NCI-H526 (cell line): ENCODE data around the gene KANK3.
"Not testable (repeated sequence)": the region's sequence is repeated elsewhere in the genome, so short reads cannot be mapped to it uniquely, and the experiment has no call there.

Experiments used
- DNase-seq, 2 experiments: peaks; one replicate each; lab custom pipeline; 2025; lab: John Stamatoyannopoulos, UW

The KANK3 gene

DNA sequence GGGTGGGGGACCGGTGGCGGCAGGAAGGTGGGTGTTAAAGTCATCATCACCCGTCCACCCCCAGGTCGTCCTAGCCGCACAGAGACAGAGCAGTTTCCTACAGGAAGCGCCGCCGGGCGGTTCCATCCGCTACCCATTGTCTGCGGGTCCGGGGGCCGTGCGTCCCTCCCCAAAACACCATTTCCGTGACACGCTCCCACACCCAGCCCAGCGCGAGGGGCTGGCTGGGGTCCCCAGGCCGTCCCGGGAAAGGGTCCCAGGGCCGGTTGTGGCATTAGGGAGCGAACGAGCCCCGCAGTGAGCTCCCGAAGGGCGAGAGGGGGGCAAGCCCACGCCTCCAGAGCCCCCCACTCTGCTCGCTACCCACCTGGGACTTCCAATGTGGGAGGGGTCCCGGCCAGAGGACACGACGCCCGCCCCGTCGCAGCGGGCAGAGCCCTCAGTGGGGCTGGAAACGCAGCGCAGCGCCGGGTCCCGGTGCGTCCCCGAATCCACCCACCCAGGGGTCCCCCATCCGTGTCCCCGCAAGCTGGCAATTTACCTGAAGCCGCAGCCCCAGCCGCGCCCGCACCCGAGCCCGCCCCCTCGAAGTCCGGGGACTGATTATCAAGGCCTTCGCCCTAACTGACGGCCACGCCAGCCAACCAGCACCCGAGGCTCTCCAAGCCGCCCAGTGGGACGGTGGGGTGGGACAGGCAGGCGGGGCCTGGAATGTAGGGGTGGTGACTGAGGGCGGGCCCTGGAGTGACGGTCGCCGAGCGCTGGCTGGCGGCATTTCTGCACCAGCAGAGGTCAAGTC, at the start of gene KANK3:
KANK3 (minus strand) TSS at position 579 of the 799 bp plus-strand sequence. CDS start 5,434 bp downstream, outside the sequence.
- peak; percentile 69 to 91 for DNase-seq

GRCh38 chr19:8392017-8392591, 49.0 kb upstream of the KANK3 start:
- DNase-seq = no peak

DNA sequence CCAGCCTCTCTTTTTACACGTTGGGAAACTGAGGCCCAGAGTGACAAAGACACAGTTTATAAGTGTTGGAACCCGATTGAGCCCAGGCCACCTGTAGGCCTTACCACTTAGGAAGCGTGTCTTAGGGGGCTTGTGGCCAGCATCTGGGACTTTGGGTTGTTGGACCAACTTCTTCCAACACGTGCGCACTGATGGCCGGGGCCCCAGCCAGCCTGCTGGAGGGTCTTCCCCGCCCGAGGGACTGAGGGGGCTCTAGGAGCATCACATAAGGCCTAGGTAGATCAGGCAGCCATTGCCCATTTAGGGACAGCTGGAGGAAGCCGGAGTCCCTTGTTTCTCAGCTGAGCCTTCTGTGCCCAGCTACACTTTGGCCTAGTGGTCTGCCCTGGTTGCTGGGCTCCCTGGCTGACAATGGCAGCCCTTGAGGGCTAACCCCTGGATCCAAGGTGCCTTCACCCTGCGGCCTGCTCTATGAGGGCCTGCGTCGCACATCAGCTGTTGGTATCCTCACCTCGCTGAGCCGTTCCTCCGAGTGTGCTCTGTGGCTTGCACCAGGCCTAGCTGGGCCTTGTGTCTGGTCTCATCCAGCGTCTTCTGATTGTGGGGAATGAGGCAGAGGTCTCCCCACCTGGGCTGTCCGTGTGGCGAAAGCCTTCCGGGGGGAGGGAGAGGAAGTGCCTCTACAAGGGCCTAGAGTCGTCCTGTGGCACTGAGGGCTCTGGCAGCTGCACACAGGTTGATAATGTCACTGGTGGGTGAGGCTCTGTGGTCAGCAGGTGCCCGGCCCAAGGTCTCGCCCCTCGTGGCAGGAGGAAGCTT, 48.3 kb upstream of the KANK3 start:
- DNase-seq = no peak

GRCh38 chr19:8390617-8390981, 47.5 kb upstream of the KANK3 start:
- peak; percentile 69 to 95 for DNase-seq

GRCh38 chr19:8389891-8390616, 47.0 kb upstream of the KANK3 start, which contains the start of gene RAB11B:
TSS of gene RAB11B (plus strand) at chr19:8390360. CDS start at chr19:8390417, 57 bp downstream.
- peak; percentile 100 for DNase-seq

GRCh38 chr19:8388612-8388958, 45.5 kb upstream of the KANK3 start:
- DNase-seq = no peak

DNA sequence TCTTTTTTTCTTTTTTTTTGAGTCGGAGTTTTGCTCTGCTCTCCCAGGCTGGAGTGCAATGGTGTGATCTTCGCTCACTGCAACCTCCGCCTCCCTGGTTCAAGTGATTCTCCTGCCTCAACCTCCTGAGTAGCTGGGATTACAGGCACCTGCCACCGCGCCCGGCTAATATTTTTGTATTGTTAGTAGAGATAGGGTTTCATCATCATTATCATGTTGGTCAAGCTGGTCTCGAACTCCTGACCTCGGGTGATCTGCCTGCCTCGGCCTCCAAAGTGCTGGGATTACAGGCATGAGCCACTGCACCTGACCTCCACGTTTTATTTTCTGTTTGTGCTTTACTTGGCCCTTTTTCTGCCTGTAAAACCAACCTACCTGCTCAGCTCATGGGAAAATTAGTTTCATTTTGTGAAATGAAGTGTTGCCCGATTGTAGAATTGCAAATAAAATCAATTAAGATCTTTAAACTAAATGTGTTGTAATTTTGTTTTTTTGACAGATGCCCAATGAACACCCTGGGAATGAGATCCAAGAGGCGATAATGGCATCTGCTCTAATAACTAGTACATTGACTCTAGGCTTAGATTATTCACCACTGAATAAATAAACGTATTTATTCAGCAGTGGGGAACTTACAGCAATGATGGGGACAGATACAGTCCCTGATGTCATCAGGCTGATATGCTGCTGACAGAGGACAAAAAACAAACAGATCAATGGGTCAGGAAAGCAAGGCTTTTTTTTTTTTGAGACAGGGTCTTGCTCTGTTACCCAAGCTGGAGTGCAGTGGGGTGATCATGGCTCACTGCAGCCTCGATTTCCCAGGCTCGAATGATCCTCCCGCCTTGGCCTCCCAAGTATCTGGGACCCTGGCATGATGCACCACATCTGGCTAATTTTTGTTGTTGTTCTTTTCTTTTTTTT, 44.9 kb upstream of the KANK3 start:
- DNase-seq = no peak

- DNase-seq = no peak
Observed at GRCh38 chr19:8386990-8387389, 43.9 kb upstream of the KANK3 start.

GRCh38 chr19:8386419-8386818, 43.4 kb upstream of the KANK3 start:
- DNase-seq = not testable (repeated sequence)

- DNase-seq = peak in 1 of 2 experiments; percentile 18
Observed at GRCh38 chr19:8385566-8385965, 42.5 kb upstream of the KANK3 start.

GRCh38 chr19:8385103-8385502, 42.0 kb upstream of the KANK3 start:
- not testable (repeated sequence) for DNase-seq

GRCh38 chr19:8384569-8384968, 41.5 kb upstream of the KANK3 start:
- not testable (repeated sequence) for DNase-seq

- not testable (repeated sequence) for DNase-seq
Observed at GRCh38 chr19:8379156-8379891, 36.3 kb upstream of the KANK3 start.

- DNase-seq = no peak
Observed at GRCh38 chr19:8377598-8377997, 34.5 kb upstream of the KANK3 start.

DNA sequence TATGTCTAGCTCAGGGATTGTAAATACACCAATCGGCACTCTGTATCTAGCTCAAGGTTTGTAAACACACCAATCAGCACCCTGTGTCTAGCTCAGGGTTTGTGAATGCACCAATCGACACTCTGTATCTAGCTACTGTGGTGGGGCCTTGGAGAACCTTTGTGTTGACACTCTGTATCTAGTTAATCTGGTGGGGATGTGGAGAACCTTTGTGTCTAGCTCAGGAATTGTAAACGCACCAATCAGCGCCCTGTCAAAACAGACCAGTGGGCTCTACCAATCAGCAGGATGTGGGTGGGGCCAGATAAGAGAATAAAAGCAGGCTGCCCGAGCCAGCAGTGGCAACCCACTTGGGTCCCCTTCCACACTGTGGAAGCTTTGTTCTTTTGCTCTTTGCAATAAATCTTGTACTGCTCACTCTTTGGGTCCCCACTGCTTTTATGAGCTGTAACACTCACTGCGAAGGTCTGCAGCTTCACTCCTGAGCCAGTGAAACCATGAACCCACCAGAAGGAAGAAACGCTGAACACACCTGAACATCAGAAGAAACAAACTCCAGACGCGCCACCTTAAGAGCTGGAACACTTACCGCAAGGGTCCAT, 33.4 kb upstream of the KANK3 start:
- not testable (repeated sequence) for DNase-seq

- DNase-seq = not testable (repeated sequence)
Observed at GRCh38 chr19:8375766-8376165, 32.7 kb upstream of the KANK3 start.

DNA sequence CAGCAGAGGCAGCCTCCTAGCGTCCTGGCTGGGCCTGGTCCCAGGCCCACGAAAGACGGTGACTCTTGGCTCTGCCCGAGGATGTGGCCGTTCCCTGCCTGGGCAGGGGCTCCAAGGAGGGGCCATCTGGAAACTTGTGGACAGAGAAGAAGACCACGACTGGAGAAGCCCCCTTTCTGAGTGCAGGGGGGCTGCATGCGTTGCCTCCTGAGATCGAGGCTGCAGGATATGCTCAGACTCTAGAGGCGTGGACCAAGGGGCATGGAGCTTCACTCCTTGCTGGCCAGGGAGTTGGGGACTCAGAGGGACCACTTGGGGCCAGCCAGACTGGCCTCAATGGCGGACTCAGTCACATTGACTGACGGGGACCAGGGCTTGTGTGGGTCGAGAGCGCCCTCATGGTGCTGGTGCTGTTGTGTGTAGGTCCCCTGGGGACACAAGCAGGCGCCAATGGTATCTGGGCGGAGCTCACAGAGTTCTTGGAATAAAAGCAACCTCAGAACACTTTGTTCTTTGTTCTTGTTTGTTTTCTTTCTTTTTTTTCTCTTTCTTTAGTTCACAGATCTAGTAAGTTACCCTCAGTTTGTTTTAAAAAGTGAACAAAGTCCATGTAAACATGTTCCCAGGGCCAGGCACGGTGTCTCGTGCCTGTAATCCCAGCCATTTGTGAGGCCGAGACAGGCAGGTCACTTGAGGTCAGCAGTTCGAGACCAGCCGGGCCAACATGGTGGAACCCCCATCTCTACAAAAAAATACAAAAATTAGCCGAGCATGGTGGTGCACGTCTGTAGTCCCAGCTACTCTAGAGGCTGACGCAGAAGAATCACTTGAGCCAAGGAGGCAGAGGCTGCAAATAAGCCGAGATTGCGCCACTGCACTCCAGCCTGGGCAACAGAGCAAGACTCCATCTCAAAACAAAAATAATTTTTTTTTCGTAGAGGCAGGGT, 31.1 kb upstream of the KANK3 start:
- DNase-seq = no peak

- no peak for DNase-seq
Observed at GRCh38 chr19:8371011-8371804, 28.1 kb upstream of the KANK3 start.
